H4 (cell line): ENCODE data around the gene SLBP. TPM values are rescaled to one million over a fixed set of nuclear protein-coding genes. Genes with fewer than 3 reads are reported as not detected.
"Not testable (repeated sequence)": the region's sequence is repeated elsewhere in the genome, so short reads cannot be mapped to it uniquely, and the experiment has no call there.

Experiments
- DNase-seq: peaks from one replicate; pipeline ENCODE4 v3.0.0-alpha.2; 2015; ENCODE audit warnings: low spot score
- total RNA-seq: library from RNA; depleted of rRNA; stranded (reverse); fragments of >200 nt; shearing (Covaris generic); gene quantifications from 2 replicates; pipeline ENCODE4 v1.2.3, GENCODE V29; 2014

SLBP gene
- total RNA-seq, 1 experiment from 2014 or later: 185 TPM

DNA sequence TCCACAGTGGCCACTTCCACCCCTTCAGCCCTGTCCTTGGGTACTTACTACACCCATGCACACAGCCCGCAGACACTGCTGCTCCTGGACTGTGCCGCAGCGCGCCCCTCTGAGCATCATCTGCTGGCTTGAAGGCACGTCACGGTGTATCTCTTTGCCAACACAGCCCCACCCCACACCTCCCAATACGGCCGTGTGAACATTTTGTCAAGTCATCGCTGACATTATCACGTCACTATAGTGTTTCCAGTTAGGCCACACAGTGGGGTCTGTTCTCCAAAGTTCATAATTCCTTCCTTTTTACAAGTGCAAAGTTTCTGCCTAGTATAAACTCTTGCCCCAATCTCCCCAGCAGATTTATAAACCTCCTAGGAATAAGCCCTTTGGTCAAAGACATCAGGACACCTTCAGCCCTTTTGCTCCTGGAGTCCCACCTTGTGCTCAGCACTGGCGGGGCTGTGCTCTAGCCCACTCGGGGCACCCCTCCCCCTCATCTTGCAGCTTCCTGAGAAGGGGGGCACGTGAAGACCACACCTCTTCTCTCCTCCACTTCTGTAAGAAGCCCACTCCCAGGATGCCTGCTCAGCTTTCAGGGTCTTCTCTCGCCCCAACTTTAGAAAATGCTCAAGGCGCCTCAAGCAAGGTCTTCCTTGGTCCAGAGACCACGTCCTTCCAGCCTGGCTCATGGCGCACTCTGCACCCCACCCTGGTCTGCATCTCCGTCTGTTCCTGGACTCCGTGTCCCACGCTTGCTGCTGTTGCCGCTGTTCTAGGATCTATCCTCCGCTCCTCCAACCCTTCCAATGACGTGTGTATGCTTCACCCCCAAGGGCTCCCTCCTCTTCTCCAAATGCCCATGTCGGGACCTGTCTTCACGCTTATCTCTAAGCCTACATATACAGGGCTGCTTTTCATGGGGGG, 35.3 kb downstream of the SLBP start:
- no peak for DNase-seq

DNA sequence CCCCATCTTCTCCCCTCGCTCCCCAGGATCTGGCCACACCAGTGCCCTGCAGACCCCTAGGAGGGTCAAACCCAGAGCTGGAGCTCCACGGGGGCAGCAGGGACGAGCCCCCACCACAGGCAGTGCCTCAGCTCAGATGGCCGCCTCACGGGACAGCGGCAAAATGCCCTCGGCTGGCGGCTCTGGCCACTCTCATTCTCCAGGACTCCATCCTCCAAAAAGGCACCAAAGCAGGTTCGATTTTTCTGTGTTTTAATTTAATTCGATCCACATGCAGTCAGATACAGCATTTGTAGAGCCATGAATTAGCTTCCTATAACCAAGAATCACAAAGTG, 36.3 kb downstream of the SLBP start:
- DNase-seq: no peak

DNA sequence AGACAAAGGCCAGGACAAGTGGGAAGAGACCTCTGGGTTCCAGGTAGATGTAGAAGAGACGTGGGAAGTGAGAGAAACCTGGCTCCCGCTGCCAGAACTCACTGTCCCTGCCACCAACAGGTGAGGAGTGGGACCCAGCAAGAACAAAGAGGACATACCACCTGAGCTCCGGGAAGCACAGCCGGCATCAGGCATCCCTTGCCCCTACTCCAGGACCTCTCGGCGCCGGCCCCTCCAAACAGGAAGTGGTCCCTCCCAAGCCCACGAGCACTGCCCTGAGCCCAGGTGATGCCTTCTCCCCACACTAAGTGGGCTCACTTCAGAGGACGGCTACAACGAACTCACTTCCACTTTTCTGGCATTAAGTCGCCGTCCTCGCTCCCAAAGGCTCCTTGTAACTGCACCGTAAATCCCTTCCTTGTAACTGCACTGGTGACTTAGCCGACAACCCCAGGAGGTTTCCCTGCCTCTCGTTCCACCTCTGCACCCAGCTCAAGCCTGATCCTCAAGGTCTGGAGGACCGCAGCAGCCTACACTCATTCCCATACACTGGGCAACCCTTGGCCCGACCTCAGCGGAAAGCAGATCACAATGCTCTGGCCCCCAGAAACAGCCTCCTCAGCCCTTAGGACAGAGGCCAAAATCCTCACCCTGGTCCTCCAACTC, 36.9 kb downstream of the SLBP start:
- no peak for DNase-seq

DNA sequence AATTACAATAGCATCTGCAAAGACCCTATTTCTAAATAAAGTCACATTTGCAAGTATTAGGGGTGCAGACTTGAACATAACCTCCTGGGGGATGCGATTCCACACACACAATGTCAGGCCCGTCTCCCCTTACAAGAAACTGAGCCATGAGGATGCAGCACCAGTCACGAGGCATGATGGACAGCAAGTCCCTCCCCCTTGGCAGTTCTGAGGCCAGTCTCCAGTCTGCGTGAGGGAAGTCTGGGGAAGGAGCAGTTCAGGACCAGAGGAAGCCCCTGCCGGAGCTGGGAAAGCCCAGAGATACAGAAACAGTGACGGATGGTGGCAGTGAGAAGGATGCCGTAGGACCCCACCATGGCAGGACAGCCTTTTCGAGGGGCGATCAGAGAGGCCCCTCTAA, 37.4 kb downstream of the SLBP start:
- DNase-seq: no peak

DNA sequence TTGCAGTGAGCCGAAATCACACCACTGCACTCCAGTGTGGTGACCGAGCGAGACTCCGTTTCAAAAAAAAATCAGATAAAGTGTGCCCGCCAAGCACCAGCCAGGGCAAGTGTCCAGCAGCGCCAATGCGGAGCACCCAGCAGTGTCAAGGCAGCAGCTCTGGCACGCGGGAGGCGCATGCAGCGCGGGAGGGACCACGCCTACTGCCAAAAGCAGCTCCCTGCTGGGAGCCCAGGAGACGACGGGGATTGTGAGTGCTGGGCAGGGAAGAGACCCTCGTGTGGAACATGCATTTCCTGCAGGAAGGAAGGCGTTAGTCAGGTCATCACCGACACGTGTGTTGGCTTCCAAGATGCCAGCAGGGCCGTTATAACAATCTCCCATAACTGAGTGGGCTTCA, 38.4 kb downstream of the SLBP start:
- no peak for DNase-seq

DNA sequence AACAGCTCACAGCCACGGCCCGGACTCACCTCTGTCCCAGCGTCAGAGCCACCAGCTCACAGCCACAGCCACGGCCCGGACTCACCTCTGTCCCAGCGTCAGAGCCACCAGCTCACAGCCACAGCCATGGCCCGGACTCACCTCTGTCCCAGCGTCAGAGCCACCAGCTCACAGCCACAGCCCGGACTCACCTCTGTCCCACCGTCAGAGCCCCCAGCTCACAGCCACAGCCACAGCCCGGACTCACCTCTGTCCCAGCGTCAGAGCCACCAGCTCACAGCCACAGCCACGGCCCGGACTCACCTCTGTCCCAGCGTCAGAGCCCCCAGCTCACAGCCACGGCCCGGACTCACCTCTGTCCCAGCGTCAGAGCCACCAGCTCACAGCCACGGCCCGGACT, 41.1 kb downstream of the SLBP start:
- DNase-seq: not testable (repeated sequence)

DNA sequence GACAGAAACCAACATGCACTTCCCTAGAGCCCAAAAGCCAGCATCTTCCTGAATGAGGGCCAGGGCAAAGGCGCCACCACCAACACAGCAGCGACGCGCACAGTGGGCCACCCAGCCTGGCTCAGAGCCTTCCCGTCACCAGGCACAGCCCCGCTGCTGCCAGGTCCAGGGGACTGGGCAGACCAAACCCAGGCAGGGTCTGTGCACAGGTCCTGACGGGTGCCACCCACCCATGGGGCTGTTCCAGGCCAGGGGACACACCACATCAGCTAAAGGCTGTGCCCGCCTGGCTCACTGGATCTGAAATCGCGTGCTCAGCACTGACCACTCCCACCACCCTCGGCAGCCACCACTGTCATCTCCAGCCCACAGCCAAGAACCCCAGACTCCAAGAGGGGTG, 41.8 kb downstream of the SLBP start:
- no peak for DNase-seq

DNA sequence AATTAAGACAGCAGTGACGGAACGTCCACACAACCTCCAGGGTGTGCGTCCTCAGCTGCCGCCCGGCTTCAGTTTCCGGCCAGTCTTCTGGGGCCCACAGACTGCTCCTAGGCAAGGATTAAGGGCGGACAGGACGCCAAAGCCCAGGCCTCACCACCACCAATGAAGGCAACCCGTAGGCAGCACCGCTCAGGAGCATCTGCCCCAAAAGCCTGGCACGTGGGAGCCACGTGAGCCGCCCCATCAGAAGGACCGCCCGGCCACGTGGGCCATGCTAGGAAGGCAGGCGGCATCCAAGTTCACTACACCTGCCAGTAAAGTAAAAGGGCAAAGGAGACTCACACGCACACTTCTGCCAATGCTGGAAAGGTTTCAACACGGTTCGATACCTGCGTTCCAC, 42.3 kb downstream of the SLBP start:
- DNase-seq: no peak

DNA sequence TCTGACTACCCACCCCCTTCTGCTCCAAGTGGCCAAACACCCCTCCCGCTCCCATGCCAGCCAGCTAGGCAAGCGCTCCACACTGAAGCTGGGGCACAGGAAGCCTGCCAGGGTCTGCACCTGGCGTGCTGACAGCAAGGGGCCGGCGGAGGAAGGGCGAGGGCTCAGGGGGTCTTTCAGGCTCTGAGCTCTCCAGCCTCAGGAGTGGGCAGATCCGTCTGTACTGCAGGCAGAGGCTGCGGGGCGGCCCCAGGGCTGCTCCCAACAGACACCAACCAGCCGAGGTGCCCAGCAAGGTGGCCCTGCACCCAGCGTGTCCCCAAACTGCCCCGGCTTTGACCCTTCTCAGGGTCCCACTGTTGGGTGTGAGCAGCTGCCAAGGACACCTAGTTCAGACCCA, 42.8 kb downstream of the SLBP start:
- DNase-seq: no peak

DNA sequence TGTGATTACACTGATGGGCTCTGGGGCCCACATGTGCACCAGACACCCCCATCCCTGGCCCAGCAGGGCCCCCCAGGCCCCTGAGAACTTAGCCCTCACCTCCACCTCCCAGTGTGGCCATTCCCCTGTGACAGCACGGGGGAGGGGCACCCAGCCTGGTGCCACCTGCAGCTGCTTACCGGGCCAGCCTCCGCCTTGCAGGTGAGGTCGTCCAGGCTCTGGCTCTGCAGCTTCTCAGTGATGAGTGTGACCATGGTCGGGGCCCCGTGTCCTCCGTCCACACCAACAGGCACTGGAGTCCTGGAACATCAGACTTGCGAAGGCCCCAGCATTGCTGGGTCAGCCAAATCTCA, 43.7 kb downstream of the SLBP start:
- DNase-seq: no peak

DNA sequence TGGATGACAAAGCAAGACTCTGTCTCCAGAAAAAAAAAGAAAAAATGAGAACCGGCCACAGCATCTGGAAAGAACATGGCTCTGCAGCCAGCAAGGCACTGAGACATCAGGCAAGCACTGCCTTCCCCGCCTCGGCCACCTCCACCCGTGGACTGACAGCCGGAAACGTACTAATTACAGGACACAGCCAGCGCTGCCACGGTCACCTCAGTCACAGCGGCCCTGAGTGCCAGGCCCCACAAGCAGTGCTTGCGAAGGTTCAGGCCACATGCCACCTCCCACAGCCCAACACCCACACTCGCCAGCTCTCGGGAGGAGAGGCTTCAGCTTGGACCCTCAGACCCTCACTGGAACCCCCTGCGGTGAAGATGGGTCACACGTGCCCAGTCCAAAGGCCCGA, 44.8 kb downstream of the SLBP start:
- DNase-seq: no peak

DNA sequence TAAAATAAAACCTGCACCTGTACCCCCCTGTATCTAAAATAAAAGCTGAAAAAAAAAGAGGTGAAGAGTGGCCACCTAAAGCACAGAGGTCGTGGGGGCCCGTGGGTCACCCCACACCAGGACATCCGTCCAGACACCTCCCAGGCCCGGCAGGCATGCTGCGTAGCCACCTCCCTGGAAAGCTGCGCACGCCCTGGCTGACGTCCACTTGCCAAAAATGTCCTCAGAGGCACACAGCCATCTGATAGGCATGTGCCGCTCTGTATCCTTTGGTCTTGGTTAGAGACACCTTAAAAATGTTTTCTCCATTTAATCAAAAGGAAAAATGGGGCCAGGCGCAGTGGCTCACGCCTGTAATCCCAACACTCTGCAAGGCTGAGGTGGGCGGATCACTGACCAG, 45.7 kb downstream of the SLBP start:
- DNase-seq: no peak

DNA sequence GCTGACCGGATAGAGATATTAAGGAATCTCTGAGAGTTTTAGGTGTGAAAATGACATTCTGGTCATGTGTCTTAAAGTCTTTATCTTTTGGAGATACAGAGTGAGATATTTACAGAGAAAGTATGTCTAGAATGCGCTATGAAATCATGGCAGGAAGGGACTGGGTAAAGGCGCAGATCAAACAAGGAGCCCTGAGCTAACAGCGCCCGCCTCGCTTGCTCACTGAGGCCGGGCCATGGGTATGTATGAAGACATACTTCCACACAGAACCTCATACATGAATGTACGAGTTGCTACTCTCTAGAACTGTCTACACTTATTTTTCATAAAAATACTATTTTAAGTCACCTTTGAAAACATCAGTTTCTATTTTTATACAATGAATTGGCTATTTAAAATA, 48.0 kb downstream of the SLBP start:
- no peak for DNase-seq

DNA sequence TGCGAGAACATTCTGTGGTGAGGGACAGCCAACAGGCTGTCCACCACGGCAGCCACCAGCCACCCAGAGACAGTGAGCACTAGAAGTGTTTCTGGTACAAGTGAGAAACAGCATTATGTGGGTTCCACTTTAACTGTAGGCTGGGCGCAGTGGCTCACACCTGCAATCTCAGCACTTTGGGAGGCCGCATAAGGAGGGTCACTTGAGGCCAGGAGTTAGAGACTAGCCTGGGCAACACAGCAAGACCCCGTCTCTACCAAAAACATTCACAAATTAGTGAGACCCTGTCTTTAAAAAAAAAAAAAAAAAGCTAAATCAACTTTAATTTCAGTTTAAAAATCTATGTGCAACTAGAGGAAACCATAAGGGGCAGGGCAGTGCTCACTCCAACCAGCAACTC, 48.6 kb downstream of the SLBP start:
- DNase-seq: no peak

DNA sequence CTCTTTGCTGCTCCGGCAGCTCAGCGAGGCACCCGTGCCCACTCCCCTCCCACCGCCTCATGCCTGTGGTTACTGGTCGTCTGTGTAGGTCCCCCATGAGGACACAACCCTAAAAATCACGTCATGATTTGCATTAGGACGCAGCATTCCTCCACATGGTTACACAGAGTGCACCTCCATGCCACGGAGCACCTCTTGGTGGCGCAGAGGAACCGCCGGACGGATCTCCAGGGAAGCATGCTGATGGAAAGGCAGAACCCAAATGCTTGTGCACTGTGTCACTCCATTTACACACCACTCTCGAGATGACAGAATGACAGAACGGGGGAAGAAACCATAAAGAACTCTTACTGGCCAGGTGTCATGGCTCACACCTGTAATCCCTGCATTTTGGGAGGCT, 50.4 kb downstream of the SLBP start:
- no peak for DNase-seq

DNA sequence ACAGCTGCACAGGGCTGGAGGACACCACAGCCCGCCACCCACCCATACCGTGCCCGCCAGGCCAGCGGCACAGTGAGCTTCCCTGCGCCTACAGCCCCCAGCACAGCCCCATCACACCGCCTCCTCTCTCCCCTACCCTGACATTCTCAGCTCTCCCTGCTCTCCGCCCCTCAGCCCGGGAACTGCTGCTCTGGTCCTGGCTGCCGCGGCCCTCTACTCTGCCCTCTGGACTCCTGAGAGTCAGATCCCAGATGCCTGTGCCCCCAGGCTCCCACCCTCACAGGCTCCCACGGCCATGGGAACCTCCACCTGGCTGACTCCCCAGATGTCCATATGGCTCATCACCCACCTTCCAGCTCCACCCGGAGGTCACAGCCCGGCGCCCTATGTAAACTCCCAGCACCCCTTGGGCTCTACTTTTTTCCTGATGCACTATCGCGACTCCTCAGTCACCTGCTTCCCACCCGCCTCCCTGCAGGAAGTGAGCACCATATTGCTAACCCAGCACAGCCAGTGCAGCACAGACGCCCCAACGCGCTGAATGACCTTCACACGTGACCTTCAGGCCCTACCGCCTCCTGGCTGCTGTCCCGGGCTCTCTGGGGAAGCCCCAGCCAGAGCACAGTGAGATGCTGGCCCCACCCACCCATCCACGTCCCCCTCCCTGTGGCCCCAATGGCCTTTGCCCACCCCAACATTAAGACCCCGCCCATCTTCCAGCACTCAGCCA, 51.0 kb downstream of the SLBP start:
- no peak for DNase-seq

DNA sequence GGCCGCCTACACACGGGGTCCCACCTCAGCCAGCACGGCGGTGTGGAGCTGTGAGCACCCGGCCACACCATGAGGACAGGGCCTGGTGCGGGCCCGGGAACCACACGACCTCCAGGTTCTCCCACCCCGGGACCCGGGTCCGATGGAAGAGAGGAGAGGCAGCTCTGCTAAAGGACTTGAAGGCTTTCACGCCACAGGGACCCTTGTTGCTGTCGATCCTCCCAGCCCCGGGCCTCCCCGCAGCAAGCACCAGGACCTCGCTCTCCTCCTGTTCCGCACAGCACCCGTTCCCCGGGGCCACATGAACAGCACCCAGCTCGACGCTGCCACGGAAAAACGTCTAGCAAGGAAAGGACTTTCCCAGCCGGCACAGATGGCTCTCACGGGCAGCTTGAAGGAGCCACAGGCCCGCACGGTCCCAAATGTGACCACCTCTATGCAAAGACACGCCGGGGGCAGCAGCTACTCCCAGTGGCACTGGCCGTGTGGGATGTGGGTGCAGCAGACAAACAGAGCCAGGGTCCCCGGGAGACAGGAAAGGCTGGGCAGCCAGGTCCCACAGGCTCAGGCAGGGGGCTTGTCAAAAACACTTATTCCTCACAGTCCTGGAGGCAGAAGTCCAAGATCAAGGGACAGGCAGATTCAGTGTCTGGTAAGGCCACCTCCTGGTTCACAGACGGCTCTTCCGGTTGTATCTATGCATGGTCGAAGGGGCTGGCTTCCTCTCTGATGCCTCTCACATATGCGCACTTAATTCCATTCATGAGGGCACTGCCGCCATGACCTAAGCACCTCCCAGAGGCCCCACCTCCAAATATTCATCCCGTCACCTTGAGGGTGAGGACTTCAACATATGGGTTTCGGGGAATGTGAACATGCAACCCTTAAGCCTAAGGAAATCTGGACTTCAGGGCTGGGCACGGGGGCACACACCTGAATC, 52.7 kb downstream of the SLBP start:
- DNase-seq: no peak

DNA sequence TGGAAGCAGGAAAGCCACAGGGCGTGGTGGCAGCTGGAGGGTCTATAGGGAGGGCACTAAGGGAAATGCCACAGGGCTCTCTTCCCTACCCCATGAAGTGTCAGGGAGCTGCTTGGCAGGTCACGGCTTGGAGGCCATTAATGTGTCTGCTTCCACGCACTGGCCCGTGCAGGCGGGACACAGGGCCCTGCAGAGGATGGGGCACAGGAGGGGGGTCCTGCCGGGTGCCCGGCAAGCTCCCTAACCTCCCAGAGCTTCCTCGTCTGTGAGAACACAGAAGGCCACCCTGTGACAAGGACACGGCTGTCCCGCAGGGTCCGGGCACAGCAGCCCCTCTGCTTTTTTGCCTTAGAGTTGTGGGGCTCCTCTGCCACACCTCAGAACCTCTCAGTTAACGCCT, 53.5 kb downstream of the SLBP start:
- DNase-seq: no peak

DNA sequence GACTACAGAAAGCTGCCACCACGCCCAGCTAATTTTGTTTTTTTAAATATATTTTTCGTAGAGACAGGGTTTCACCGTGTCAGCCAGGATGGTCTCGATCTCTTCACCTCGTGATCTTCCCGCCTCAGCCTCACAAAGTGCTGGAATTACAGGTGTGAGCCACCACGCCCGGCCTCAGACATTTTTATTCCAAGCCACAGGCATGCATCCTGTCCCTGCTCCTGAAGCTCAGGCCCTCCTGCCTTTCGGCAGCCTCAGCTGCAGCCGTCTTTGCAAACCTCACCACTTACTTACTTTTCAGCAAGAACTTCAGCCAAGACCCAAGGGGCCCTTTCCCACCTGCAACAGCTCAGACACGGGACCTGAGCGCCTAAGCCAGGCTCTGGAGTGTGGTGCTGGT, 54.0 kb downstream of the SLBP start:
- no peak for DNase-seq

DNA sequence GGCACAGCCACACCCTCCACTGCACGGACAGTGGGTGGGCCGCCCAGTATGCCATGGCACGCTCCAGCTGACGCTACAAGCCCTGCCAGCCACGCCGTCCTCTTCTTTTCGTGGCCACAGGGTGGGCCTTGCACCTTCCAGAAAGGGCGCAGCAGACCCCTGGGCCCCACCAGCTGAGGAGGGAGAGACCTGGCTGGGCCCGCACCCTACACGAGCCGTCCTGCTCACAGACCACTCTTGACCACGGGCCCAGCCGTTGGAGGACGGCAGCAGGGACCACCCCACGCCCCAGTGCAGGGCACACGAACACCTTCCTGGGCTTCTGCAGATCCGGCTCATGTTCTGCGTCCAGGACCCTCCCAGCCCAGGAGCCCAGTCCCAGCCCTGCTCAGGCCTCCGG, 55.1 kb downstream of the SLBP start:
- no peak for DNase-seq

DNA sequence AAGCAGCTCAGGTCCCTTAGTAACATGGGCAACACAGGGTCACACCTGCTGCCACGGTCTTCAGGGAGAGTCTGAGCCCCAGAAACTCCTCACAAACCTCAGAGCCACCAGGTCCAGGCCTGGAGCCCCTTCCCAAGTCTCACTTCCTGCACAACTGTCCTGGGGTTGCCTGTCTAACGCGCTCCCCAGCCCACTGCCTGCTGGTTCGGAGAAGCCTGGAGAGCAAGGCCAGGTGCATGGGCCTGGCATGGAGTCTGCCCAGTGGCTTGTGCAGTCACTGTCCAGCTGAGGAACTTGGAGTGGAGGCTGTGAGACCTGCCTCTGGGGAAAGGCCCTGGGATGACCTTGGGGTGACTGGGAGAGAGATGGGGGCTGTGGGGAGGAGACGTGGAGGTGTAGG, 56.0 kb downstream of the SLBP start:
- no peak for DNase-seq

DNA sequence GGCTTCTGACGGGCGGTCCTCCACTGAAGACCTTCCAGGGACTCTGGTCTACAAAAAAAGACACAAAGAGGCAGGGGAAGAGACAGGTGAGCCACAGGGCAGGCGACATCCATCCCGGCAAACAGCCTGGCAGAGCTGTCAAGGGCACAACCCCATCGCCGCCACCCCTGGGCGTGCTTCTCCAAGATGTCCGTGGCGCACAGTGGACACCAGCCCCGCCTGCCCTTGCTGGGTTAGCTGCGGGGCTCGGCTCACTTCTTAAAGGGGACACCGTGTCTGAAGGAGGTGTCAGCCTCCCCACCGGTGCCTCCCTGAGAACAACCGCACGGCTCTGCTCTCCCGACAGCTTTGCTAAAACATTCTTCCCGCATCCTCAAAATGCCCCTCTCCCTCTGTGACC, 56.4 kb downstream of the SLBP start:
- DNase-seq: no peak
